ENCODE measurements around the gene SPTB.

SPTB gene

GRCh38 chr14:64792871-64793560, 86.7 kb downstream of the SPTB start:
- no peak overlapping the region for H3K4me3 ChIP-seq (ENCODE audit: low read length)
- DNase-seq (ENCODE audit: low read depth): no peak
- TF ChIP-seq CTCF (conservative IDR thresholded peaks at IDR 0.05; ENCODE audit: low read depth, low read length): no peak

- DNase-seq (ENCODE audit: low read depth): no peak
- no peak for TF ChIP-seq CTCF (conservative IDR thresholded peaks at IDR 0.05; ENCODE audit: low read depth, low read length)
- H3K4me3 ChIP-seq (ENCODE audit: low read length): no peak overlapping the region
These were observed 87.5 kb downstream of the SPTB start for GRCh38 chr14:64792231-64792630.

GRCh38 chr14:64790478-64790877, 89.2 kb downstream of the SPTB start:
- DNase-seq (ENCODE audit: low read depth): no peak
- H3K4me3 ChIP-seq (ENCODE audit: low read length): no peak overlapping the region
- no peak for TF ChIP-seq CTCF (conservative IDR thresholded peaks at IDR 0.05; ENCODE audit: low read depth, low read length)

- no peak for TF ChIP-seq CTCF (conservative IDR thresholded peaks at IDR 0.05; ENCODE audit: low read depth, low read length)
- H3K4me3 ChIP-seq (ENCODE audit: low read length): no peak overlapping the region
- DNase-seq (ENCODE audit: low read depth): no peak
These were observed 90.0 kb downstream of the SPTB start for GRCh38 chr14:64789696-64790095.

GRCh38 chr14:64788706-64789105, 91.0 kb downstream of the SPTB start:
- DNase-seq (ENCODE audit: low read depth): peak; percentile 81
- TF ChIP-seq CTCF (conservative IDR thresholded peaks at IDR 0.05; ENCODE audit: low read depth, low read length): no peak
- no peak overlapping the region for H3K4me3 ChIP-seq (ENCODE audit: low read length)

- no peak overlapping the region for H3K4me3 ChIP-seq (ENCODE audit: low read length)
- DNase-seq (ENCODE audit: low read depth): no peak
- no peak for TF ChIP-seq CTCF (conservative IDR thresholded peaks at IDR 0.05; ENCODE audit: low read depth, low read length)
These were observed 92.1 kb downstream of the SPTB start for GRCh38 chr14:64787619-64788018.

Measured in retinal pigment epithelial cell (primary cell).